Measurements from ENCODE around the gene SRC. TPM values are rescaled to one million over a fixed set of nuclear protein-coding genes. Genes with fewer than 3 reads are reported as not detected.

Gene SRC
- total RNA-seq, 2 donors from 2014 or later = 25.9 to 35.3 TPM

DNA sequence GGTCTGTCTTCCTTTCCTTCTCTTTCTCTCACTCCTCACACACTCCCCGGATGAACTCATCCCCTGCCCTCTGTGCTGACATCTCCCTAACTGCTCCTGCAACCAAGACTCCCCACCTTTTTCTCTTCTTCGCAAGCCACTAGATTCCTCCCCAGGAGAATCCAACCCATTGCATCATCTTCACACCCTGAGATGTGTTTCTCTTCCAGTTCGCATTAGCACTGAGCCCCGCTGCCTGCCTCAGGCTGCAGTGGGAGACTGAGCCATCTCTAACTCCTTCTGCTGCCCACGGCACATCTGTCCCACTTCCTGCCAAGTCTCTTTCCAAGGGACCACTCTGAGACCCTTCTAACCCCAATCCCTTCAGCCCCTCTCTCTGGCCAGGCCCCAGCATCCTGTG is 107.9 kb downstream of the SRC start:
- Histone ChIP-seq H3K4me1 (no peaks in the 10 kb centered on the region), H3K27ac (no peak overlapping the region), H3K27me3 (no peaks in the 10 kb centered on the region), H3K9me3 (peaks cover 0 to 12% (median 0%) of the 10 kb centered on the region in 3 donors), H3K4me3 (no peak overlapping the region), H3K36me3 (replicated peaks in 1 of 2; ENCODE audit: insufficient read depth in 1 of 2, low read depth in 2 of 2) (no peaks in the 10 kb centered on the region)
- intact Hi-C loops (cut with DNase I) = no loop called here
- WGBS, 2 donors = 80 to 83% methylated on average over 5 of the region's 5 CpGs
- DNase-seq = no peak
- TF ChIP-seq POLR2A (IDR thresholded peaks at IDR 0.05) = no peak
- TF ChIP-seq, protein P1, sequence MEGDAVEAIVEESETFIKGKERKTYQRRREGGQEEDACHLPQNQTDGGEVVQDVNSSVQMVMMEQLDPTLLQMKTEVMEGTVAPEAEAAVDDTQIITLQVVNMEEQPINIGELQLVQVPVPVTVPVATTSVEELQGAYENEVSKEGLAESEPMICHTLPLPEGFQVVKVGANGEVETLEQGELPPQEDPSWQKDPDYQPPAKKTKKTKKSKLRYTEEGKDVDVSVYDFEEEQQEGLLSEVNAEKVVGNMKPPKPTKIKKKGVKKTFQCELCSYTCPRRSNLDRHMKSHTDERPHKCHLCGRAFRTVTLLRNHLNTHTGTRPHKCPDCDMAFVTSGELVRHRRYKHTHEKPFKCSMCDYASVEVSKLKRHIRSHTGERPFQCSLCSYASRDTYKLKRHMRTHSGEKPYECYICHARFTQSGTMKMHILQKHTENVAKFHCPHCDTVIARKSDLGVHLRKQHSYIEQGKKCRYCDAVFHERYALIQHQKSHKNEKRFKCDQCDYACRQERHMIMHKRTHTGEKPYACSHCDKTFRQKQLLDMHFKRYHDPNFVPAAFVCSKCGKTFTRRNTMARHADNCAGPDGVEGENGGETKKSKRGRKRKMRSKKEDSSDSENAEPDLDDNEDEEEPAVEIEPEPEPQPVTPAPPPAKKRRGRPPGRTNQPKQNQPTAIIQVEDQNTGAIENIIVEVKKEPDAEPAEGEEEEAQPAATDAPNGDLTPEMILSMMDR (IDR thresholded peaks at IDR 0.05) = no peak
- no peak for ATAC-seq

DNA sequence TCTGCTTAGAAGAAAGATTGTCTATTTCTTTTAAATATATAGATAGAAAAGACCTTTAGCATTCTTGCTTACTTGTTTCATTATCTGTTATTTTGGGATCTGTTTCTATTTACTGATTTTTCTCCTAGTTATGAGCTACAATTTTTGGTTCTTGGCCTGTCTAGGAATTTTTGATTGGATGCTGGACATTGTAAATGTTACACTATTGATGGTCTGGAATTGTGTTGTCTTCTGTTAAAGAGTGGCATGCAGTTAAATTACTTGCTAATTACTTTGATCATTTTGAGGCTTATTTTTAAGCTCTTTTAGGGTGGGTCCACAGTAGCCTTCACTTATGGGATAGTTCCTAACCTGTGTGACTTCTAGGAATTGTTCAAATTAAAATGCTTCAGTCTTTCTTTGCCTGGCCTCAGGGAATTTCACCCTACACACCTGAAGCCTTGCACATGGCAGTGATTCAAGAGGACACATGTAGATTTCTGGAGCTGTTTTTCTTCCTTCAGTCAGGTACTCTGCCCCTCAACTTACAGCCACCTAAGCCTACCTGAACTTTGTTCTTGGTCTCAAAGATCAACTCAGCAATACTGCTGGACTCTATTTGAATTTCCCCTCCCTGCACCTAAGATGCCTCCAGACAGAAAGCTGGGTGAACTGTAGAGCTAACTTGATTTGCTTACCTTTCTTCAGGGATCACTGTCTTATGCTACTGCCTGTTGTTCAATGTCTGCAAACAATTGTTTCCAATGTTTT is 108.9 kb downstream of the SRC start:
- intact Hi-C loops (cut with DNase I) = no loop called here
- DNase-seq = no peak

More for the DNA sequence above, 108.9 kb downstream of the SRC start:
- TF ChIP-seq, protein P1 (IDR thresholded peaks at IDR 0.05) = no peak
- no peak for TF ChIP-seq POLR2A (IDR thresholded peaks at IDR 0.05)
- Histone ChIP-seq H3K4me3 (no peak overlapping the region), H3K36me3 (replicated peaks in 1 of 2; ENCODE audit: insufficient read depth in 1 of 2, low read depth in 2 of 2) (no peaks in the 10 kb centered on the region), H3K4me1 (no peaks in the 10 kb centered on the region), H3K27ac (no peak overlapping the region), H3K27me3 (no peaks in the 10 kb centered on the region), H3K9me3 (peaks cover 0 to 20% (median 0%) of the 10 kb centered on the region in 3 donors)
- no peak for ATAC-seq

Other genes with a start within 250 kb of the SRC start
- 100 to 1,000 TPM in 1 of 2 donors, 10 to 100 TPM in 1; 70.0 to 111 TPM for gene RPN2, start 166.8 kb upstream of the SRC start, total RNA-seq
- 10 to 100 TPM in 1 of 2 donors, under 1 TPM in 1; 0.78 to 13.5 TPM for gene MROH8, start 166.6 kb upstream of the SRC start, total RNA-seq
- gene GHRH, start 84.3 kb upstream of the SRC start, total RNA-seq = not detected
- 10 to 100 TPM in 1 of 2 donors, 1 to 10 TPM in 1; 8.6 to 11.9 TPM for gene MANBAL, start 56.5 kb upstream of the SRC start, total RNA-seq
- under 1 TPM in 1 of 2 donors, not detected in 1; 0.52 TPM for gene NNAT, start 175.1 kb downstream of the SRC start, total RNA-seq
- 10 to 100 TPM; 24.1 to 44.8 TPM for gene BLCAP, start 181.7 kb downstream of the SRC start, total RNA-seq

Measured in body of pancreas (tissue), 4 donors.